ENCODE measurements around the gene MPPED2.

MPPED2 gene

GRCh38 chr11:30377347-30377746, 208.8 kb downstream of the MPPED2 start:
- Mint-ChIP-seq H3K36me3 (ENCODE audit: low read depth) (no peaks in the 10 kb centered on the region), H3K4me1 (ENCODE audit: low read depth) (no peaks in the 10 kb centered on the region), H3K27me3 (no peaks in the 10 kb centered on the region), H3K4me3 (no peak overlapping the region), H3K27ac (no peak overlapping the region), H3K9me3 (no peaks in the 10 kb centered on the region)
- intact Hi-C loops (cut with micrococcal nuclease), result no loop called here

GRCh38 chr11:30370164-30370563, 216.0 kb downstream of the MPPED2 start:
- intact Hi-C loops (cut with micrococcal nuclease), result no loop called here
- Mint-ChIP-seq H3K4me1 (ENCODE audit: low read depth) (no peaks in the 10 kb centered on the region), H3K36me3 (ENCODE audit: low read depth) (no peaks in the 10 kb centered on the region), H3K27ac (no peak overlapping the region), H3K27me3 (no peaks in the 10 kb centered on the region), H3K4me3 (no peak overlapping the region), H3K9me3 (peaks cover 11% of the 10 kb centered on the region)

GRCh38 chr11:30368394-30368793, 217.8 kb downstream of the MPPED2 start:
- Mint-ChIP-seq H3K4me3 (no peak overlapping the region), H3K27me3 (no peaks in the 10 kb centered on the region), H3K27ac (no peak overlapping the region), H3K4me1 (ENCODE audit: low read depth) (no peaks in the 10 kb centered on the region), H3K9me3 (peaks cover 11% of the 10 kb centered on the region), H3K36me3 (ENCODE audit: low read depth) (no peaks in the 10 kb centered on the region)
- intact Hi-C loops (cut with micrococcal nuclease), result no loop called here

GRCh38 chr11:30365793-30366517, 220.2 kb downstream of the MPPED2 start:
- Mint-ChIP-seq H3K27me3 (peaks cover 2% of the 10 kb centered on the region), H3K36me3 (ENCODE audit: low read depth) (no peaks in the 10 kb centered on the region), H3K4me3 (no peak overlapping the region), H3K4me1 (ENCODE audit: low read depth) (no peaks in the 10 kb centered on the region), H3K27ac (no peak overlapping the region), H3K9me3 (peaks cover 11% of the 10 kb centered on the region)
- intact Hi-C loops (cut with micrococcal nuclease), result no loop called here

- Mint-ChIP-seq H3K4me3 (no peak overlapping the region), H3K27ac (no peak overlapping the region), H3K4me1 (ENCODE audit: low read depth) (no peaks in the 10 kb centered on the region), H3K9me3 (peaks cover 11% of the 10 kb centered on the region), H3K36me3 (ENCODE audit: low read depth) (no peaks in the 10 kb centered on the region), H3K27me3 (peaks cover 2% of the 10 kb centered on the region)
- intact Hi-C loops (cut with micrococcal nuclease), result no loop called here
These were observed 221.2 kb downstream of the MPPED2 start for GRCh38 chr11:30364837-30365482.

GRCh38 chr11:30364139-30364836, 221.9 kb downstream of the MPPED2 start:
- intact Hi-C loops (cut with micrococcal nuclease), result no loop called here
- H3K4me1 Mint-ChIP-seq (ENCODE audit: low read depth), result no peaks in the 10 kb centered on the region
- peaks cover 2% of the 10 kb centered on the region for H3K27me3 Mint-ChIP-seq
- H3K4me3 Mint-ChIP-seq, result no peak overlapping the region
- no peak overlapping the region for H3K27ac Mint-ChIP-seq
- peaks cover 5% of the 10 kb centered on the region for H3K9me3 Mint-ChIP-seq
- H3K36me3 Mint-ChIP-seq (ENCODE audit: low read depth), result no peaks in the 10 kb centered on the region

GRCh38 chr11:30360741-30361140, 225.4 kb downstream of the MPPED2 start:
- Mint-ChIP-seq H3K9me3 (no peaks in the 10 kb centered on the region), H3K27ac (no peak overlapping the region), H3K4me3 (no peak overlapping the region), H3K27me3 (peaks cover 2% of the 10 kb centered on the region), H3K36me3 (ENCODE audit: low read depth) (no peaks in the 10 kb centered on the region), H3K4me1 (ENCODE audit: low read depth) (no peaks in the 10 kb centered on the region)
- intact Hi-C loops (cut with micrococcal nuclease), result no loop called here
